ENCODE measurements around the gene GPC6. TPM values are rescaled to one million over a fixed set of nuclear protein-coding genes. Genes with fewer than 3 reads are reported as not detected.

GPC6 gene
- total and polyA plus RNA-seq, 9 of the 15 experiments (the other 6 are each of a cell fraction or from before 2014, with no cell fraction given), result under 0.01 to 0.20 (median 0.01) TPM; not detected in 4

DNA sequence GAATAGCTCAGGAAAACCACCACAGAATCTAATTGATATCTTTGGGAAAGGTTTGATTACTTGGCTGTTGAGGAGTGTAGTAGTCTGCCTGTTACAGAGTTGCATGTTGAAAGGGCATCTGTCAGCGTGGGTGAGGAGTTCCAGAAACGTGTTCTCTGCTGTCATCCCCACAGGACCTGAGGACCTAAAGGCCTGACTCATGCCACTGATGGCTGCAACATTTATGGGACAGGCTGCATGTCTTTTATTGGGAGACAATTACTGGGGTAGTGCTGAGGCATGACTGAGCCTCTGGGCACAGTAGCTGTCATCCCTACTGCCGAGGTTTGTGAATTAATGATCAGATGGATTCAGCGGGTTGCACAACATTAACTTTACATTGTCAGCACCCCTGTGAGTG is 525.9 kb downstream of the GPC6 start:
- H3K4me3 ChIP-seq, result no peak overlapping the region
- no peak overlapping the region for H3K4me2 ChIP-seq (ENCODE audit: insufficient read depth, low read length)
- H3K36me3 ChIP-seq (ENCODE audit: control insufficient read depth, insufficient read depth, low read length), result no peaks in the 10 kb centered on the region
- in situ Hi-C loops (cut with MboI), result no loop called here
- ChIA-PET POLR2A (no interaction called here), CTCF (ENCODE audit: low intra/inter-chr PET ratio) (no interaction called here)
- no peaks in the 10 kb centered on the region for H3K4me1 ChIP-seq (replicated peaks in 1 of 2; ENCODE audit: control insufficient read depth in 2 of 2, insufficient read depth in 2 of 2, low read length in 2 of 2)
- DNase-seq (ENCODE audit: extremely low read depth in 1 of 4, low spot score in 3 of 4) (no peak), FAIRE-seq (no peak), ATAC-seq (no peak)
- H3K27ac ChIP-seq (ENCODE audit: extremely low read depth, low read depth, low read length), result no peak overlapping the region
- H3K9me3 ChIP-seq (replicated peaks; ENCODE audit: control insufficient read depth, insufficient read depth, low read depth, low read length), result no peaks in the 10 kb centered on the region
- no peaks in the 10 kb centered on the region for H3K79me2 ChIP-seq (ENCODE audit: control insufficient read depth, insufficient read depth, low read length)
- BruUV-seq (replicated peaks), result no TSS peak
- WGBS (ENCODE audit: insufficient coverage, low coverage, missing lambda C conversion rate), result 2% methylated on average over 4 of the region's 4 CpGs
- TF ChIP-seq ZNF316 (IDR thresholded peaks at IDR 0.05), result no peak
- no peak for TF ChIP-seq TRIM28 (IDR thresholded peaks at IDR 0.05)
- TF ChIP-seq, protein P1, sequence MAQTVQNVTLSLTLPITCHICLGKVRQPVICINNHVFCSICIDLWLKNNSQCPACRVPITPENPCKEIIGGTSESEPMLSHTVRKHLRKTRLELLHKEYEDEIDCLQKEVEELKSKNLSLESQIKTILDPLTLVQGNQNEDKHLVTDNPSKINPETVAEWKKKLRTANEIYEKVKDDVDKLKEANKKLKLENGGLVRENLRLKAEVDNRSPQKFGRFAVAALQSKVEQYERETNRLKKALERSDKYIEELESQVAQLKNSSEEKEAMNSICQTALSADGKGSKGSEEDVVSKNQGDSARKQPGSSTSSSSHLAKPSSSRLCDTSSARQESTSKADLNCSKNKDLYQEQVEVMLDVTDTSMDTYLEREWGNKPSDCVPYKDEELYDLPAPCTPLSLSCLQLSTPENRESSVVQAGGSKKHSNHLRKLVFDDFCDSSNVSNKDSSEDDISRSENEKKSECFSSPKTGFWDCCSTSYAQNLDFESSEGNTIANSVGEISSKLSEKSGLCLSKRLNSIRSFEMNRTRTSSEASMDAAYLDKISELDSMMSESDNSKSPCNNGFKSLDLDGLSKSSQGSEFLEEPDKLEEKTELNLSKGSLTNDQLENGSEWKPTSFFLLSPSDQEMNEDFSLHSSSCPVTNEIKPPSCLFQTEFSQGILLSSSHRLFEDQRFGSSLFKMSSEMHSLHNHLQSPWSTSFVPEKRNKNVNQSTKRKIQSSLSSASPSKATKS (CRISPR knock-in tag; IDR thresholded peaks at IDR 0.05), result no peak
- TF ChIP-seq NFRKB (IDR thresholded peaks at IDR 0.05; ENCODE audit: low read depth), result no peak
- TF ChIP-seq RAD51 (IDR thresholded peaks at IDR 0.05; ENCODE audit: borderline replicate concordance, low read depth), result no peak
- TF ChIP-seq GATAD2A (IDR thresholded peaks at IDR 0.05), result no peak
- no peak for TF ChIP-seq ZNF695 (CRISPR knock-in tag; IDR thresholded peaks at IDR 0.05)
- no peaks in the 10 kb centered on the region for H3K27me3 ChIP-seq (ENCODE audit: control insufficient read depth in 2 of 2, insufficient read depth in 2 of 2, low read length in 2 of 2)
- H3K9ac ChIP-seq (ENCODE audit: insufficient read depth in 1 of 2, low read depth in 2 of 2, low read length in 2 of 2), result no peak overlapping the region
- intact Hi-C loops (cut with micrococcal nuclease), result no loop called here
- H2AFZ ChIP-seq (ENCODE audit: low read depth, low read length), result no peak overlapping the region
- H3K9me1 ChIP-seq (ENCODE audit: control insufficient read depth, insufficient read depth, low read length), result no peaks in the 10 kb centered on the region
- no peaks in the 10 kb centered on the region for H4K20me1 ChIP-seq (replicated peaks; ENCODE audit: control insufficient read depth, insufficient read depth, low read length)
